Measurements from ENCODE around the gene ANKMY1. TPM values are rescaled to one million over a fixed set of nuclear protein-coding genes. Genes with fewer than 3 reads are reported as not detected.
"Not testable (repeated sequence)": the region's sequence is repeated elsewhere in the genome, so short reads cannot be mapped to it uniquely, and the experiment has no call there.

The ANKMY1 gene
- total RNA-seq, 1 donor from 2014 or later = 16.8 TPM

- not testable (repeated sequence) for H3K9me3 Mint-ChIP-seq; H3K4me3 Mint-ChIP-seq; H3K36me3 Mint-ChIP-seq; H3K27me3 Mint-ChIP-seq; H3K4me1 Mint-ChIP-seq (ENCODE audit: unreplicated experiment); H3K27ac Mint-ChIP-seq
- TF ChIP-seq CTCF (conservative IDR thresholded peaks at IDR 0.05) = peak; percentile 62
- peak; percentile 47 for DNase-seq (ENCODE audit: extremely low spot score, unreplicated experiment)
Observed at GRCh38 chr2:240494942-240495341, 62.8 kb downstream of the ANKMY1 start.

GRCh38 chr2:240494194-240494793 lies 63.5 kb downstream of the ANKMY1 start:
- peaks cover 6% of the 10 kb centered on the region for H3K36me3 Mint-ChIP-seq
- H3K9me3 Mint-ChIP-seq = peaks cover 12% of the 10 kb centered on the region
- no peak overlapping the region for H3K4me3 Mint-ChIP-seq
- no peaks in the 10 kb centered on the region for H3K4me1 Mint-ChIP-seq (ENCODE audit: unreplicated experiment)
- H3K27me3 Mint-ChIP-seq = no peaks in the 10 kb centered on the region
- no peak overlapping the region for H3K27ac Mint-ChIP-seq
- DNase-seq (ENCODE audit: extremely low spot score, unreplicated experiment) = no peak
- no peak for TF ChIP-seq CTCF (conservative IDR thresholded peaks at IDR 0.05)

- H3K36me3 Mint-ChIP-seq = peaks cover 6% of the 10 kb centered on the region
- H3K4me3 Mint-ChIP-seq = no peak overlapping the region
- no peak overlapping the region for H3K27ac Mint-ChIP-seq
- TF ChIP-seq CTCF (conservative IDR thresholded peaks at IDR 0.05) = no peak
- no peaks in the 10 kb centered on the region for H3K4me1 Mint-ChIP-seq (ENCODE audit: unreplicated experiment)
- H3K27me3 Mint-ChIP-seq = no peaks in the 10 kb centered on the region
- no peak for DNase-seq (ENCODE audit: extremely low spot score, unreplicated experiment)
- H3K9me3 Mint-ChIP-seq = peaks cover 26% of the 10 kb centered on the region
Observed at GRCh38 chr2:240491483-240491882, 66.3 kb downstream of the ANKMY1 start.

GRCh38 chr2:240482141-240482540 lies 75.6 kb downstream of the ANKMY1 start:
- peaks cover 2% of the 10 kb centered on the region for H3K9me3 Mint-ChIP-seq
- peaks cover 4% of the 10 kb centered on the region for H3K36me3 Mint-ChIP-seq
- DNase-seq (ENCODE audit: extremely low spot score, unreplicated experiment) = no peak

GRCh38 chr2:240481720-240482119 lies 76.1 kb downstream of the ANKMY1 start:
- no peak for DNase-seq (ENCODE audit: extremely low spot score, unreplicated experiment)

More at GRCh38 chr2:240482141-240482540, 75.6 kb downstream of the ANKMY1 start:
- H3K27ac Mint-ChIP-seq = no peak overlapping the region
- H3K27me3 Mint-ChIP-seq = no peaks in the 10 kb centered on the region
- no peak overlapping the region for H3K4me3 Mint-ChIP-seq
- no peaks in the 10 kb centered on the region for H3K4me1 Mint-ChIP-seq (ENCODE audit: unreplicated experiment)
- no peak for TF ChIP-seq CTCF (conservative IDR thresholded peaks at IDR 0.05)

More at GRCh38 chr2:240481720-240482119, 76.1 kb downstream of the ANKMY1 start:
- H3K9me3 Mint-ChIP-seq = no peaks in the 10 kb centered on the region
- H3K27ac Mint-ChIP-seq = no peak overlapping the region
- no peaks in the 10 kb centered on the region for H3K27me3 Mint-ChIP-seq
- no peaks in the 10 kb centered on the region for H3K4me1 Mint-ChIP-seq (ENCODE audit: unreplicated experiment)
- H3K4me3 Mint-ChIP-seq = no peak overlapping the region
- TF ChIP-seq CTCF (conservative IDR thresholded peaks at IDR 0.05) = no peak
- H3K36me3 Mint-ChIP-seq = peaks cover 4% of the 10 kb centered on the region
